Measurements from ENCODE around the gene CD9.

DNA sequence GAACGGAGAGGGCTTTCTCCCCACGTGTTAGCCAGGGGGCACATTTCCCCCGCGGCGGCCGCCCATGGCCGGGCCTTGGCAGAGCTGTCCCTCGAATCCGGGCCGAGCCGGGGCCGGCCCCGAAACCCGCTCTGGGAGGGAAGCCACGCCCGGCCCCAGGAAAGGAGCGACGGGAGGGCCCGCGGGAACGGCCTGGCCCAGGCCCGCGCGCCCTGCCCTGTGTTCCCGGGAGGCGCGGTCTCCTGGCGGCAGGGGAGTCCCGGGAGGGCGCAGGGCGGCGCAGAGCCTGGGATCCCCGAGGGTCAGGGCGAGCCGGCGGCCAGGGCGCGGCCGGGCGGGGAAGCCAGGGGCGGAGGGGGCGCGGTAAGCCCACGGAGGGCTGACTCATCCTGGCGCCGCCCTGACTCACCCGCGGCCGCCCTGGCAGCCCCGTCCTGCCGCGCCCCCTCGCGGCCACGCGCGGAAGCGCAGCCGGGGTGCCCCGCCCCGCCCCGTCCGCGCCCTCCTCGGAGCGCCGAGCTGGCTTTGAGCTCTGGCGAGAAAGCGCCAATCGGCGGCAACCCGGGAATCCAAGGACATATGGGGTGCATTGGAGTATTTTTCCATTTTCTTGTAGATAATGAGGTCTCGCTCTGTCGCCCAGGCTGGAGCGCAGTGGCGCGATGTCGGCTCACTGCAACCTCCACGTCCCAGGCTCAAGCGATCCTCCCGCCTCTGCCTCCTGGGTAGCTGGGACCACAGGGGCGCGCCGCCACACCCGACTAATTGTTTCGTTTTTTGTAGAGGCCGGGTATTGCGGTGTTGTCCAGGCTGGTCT, 78.4 kb downstream of the CD9 start:
- TF ChIP-seq JUND (IDR thresholded peaks at IDR 0.05), result peak; percentile 48; the same call in 1 of the 2 replicates
- TF ChIP-seq POLR2AphosphoS5 (IDR thresholded peaks at IDR 0.05; ENCODE audit: low read depth, low read length), result peak; percentile 51
- TF ChIP-seq, protein P1, sequence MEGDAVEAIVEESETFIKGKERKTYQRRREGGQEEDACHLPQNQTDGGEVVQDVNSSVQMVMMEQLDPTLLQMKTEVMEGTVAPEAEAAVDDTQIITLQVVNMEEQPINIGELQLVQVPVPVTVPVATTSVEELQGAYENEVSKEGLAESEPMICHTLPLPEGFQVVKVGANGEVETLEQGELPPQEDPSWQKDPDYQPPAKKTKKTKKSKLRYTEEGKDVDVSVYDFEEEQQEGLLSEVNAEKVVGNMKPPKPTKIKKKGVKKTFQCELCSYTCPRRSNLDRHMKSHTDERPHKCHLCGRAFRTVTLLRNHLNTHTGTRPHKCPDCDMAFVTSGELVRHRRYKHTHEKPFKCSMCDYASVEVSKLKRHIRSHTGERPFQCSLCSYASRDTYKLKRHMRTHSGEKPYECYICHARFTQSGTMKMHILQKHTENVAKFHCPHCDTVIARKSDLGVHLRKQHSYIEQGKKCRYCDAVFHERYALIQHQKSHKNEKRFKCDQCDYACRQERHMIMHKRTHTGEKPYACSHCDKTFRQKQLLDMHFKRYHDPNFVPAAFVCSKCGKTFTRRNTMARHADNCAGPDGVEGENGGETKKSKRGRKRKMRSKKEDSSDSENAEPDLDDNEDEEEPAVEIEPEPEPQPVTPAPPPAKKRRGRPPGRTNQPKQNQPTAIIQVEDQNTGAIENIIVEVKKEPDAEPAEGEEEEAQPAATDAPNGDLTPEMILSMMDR (IDR thresholded peaks at IDR 0.05), result peak; percentile 68
- no peak for TF ChIP-seq SIN3A (IDR thresholded peaks at IDR 0.05; ENCODE audit: borderline replicate concordance, low read depth, low read length)
- TF ChIP-seq, protein P2, sequence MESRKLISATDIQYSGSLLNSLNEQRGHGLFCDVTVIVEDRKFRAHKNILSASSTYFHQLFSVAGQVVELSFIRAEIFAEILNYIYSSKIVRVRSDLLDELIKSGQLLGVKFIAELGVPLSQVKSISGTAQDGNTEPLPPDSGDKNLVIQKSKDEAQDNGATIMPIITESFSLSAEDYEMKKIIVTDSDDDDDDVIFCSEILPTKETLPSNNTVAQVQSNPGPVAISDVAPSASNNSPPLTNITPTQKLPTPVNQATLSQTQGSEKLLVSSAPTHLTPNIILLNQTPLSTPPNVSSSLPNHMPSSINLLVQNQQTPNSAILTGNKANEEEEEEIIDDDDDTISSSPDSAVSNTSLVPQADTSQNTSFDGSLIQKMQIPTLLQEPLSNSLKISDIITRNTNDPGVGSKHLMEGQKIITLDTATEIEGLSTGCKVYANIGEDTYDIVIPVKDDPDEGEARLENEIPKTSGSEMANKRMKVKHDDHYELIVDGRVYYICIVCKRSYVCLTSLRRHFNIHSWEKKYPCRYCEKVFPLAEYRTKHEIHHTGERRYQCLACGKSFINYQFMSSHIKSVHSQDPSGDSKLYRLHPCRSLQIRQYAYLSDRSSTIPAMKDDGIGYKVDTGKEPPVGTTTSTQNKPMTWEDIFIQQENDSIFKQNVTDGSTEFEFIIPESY (IDR thresholded peaks at IDR 0.05; ENCODE audit: borderline replicate concordance, low read depth), result no peak
- peak; percentile 75 for TF ChIP-seq RAD21 (IDR thresholded peaks at IDR 0.05; ENCODE audit: low read length)
- no peak for TF ChIP-seq NRF1 (IDR thresholded peaks at IDR 0.05; ENCODE audit: low read depth, low read length)
- TF ChIP-seq, protein P3, sequence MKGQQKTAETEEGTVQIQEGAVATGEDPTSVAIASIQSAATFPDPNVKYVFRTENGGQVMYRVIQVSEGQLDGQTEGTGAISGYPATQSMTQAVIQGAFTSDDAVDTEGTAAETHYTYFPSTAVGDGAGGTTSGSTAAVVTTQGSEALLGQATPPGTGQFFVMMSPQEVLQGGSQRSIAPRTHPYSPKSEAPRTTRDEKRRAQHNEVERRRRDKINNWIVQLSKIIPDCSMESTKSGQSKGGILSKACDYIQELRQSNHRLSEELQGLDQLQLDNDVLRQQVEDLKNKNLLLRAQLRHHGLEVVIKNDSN (IDR thresholded peaks at IDR 0.05; ENCODE audit: borderline replicate concordance, low read depth), result no peak
- no peak for TF ChIP-seq TCF12 (IDR thresholded peaks at IDR 0.05)
- TF ChIP-seq NFIC (IDR thresholded peaks at IDR 0.05; ENCODE audit: borderline replicate concordance), result no peak
- TF ChIP-seq RXRA (IDR thresholded peaks at IDR 0.05; ENCODE audit: borderline replicate concordance, low read depth), result peak; percentile 45; the same call in 1 of the 2 replicates
- TF ChIP-seq, protein P4, sequence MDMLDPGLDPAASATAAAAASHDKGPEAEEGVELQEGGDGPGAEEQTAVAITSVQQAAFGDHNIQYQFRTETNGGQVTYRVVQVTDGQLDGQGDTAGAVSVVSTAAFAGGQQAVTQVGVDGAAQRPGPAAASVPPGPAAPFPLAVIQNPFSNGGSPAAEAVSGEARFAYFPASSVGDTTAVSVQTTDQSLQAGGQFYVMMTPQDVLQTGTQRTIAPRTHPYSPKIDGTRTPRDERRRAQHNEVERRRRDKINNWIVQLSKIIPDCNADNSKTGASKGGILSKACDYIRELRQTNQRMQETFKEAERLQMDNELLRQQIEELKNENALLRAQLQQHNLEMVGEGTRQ (IDR thresholded peaks at IDR 0.05; ENCODE audit: borderline replicate concordance, low read depth, low read length), result no peak
- TF ChIP-seq MXI1 (IDR thresholded peaks at IDR 0.05; ENCODE audit: low read depth, low read length), result 0 out of 2 replicates have a peak, but pooled peaks have one; percentile 19
- no peak for TF ChIP-seq TEAD4 (IDR thresholded peaks at IDR 0.05; ENCODE audit: borderline replicate concordance, insufficient read depth)
